IMR-90 (cell line): ENCODE results near the gene TNRC6B. TPM values are rescaled to one million over a fixed set of nuclear protein-coding genes. Genes with fewer than 3 reads are reported as not detected.

Experiments
- ATAC-seq: fragments of 200-7000 bp; cut with Tn5 transposase; 2 replicates; pipeline ENCODE4 v1.9.1; 2020; ENCODE audit warnings: low read depth, mild to moderate bottlenecking, moderate library complexity
- BruUV-seq: library from RNA; stranded (reverse); fragments of 400-500 nt; replicated peaks from 2 replicates; lab custom pipeline; 2021; lab: Mats Ljungman, UMichigan
- CTCF ChIA-PET: fragments of 300-600 bp; formaldehyde crosslinking; extraction: SDS; loops from one replicate; lab custom pipeline; 2021; ENCODE audit warnings: antibody characterized with exemption; lab: Yijun Ruan, JAX
- POLR2A ChIA-PET: fragments of 300-600 bp; sonication (Branson Sonifier 250); formaldehyde crosslinking; loops from one replicate; lab custom pipeline; 2022; ENCODE audit warnings: antibody characterized with exemption; ENCODE audit not compliant: unreplicated experiment; lab: Charles Lee
- DNase-seq: peaks from one replicate; pipeline ENCODE4 v3.0.0; 2013
- H2AFZ ChIP-seq: replicated peaks from 2 replicates; pipeline ENCODE3; 2013; ENCODE audit warnings: low read length, mild to moderate bottlenecking; ENCODE audit not compliant: poor library complexity
- H2AK5ac ChIP-seq: 2 replicates; pipeline ENCODE4 v1.6.1; 2013; ENCODE audit warnings: low read depth, low read length, inconsistent platforms
- H2AK9ac ChIP-seq: replicated peaks from 2 replicates; pipeline ENCODE3; 2013; ENCODE audit warnings: mild to moderate bottlenecking, low read depth, low read length, moderate library complexity; ENCODE audit not compliant: poor library complexity
- H2BK120ac ChIP-seq: 2 replicates; pipeline ENCODE4 v1.6.1; 2013; ENCODE audit warnings: low read depth, low read length, inconsistent platforms
- H2BK15ac ChIP-seq: 3 replicates; pipeline ENCODE4 v1.6.1; 2013; ENCODE audit warnings: low read depth, low read length, inconsistent platforms
- H2BK20ac ChIP-seq: 2 replicates; pipeline ENCODE4 v1.6.1; 2013; ENCODE audit warnings: low read depth, mild to moderate bottlenecking, inconsistent platforms, low read length, moderate library complexity
- H2BK5ac ChIP-seq: 2 replicates; pipeline ENCODE4 v1.6.1; 2013; ENCODE audit warnings: mild to moderate bottlenecking, low read depth, low read length, inconsistent platforms; ENCODE audit not compliant: poor library complexity, severe bottlenecking
- H3K14ac ChIP-seq: replicated peaks from 2 replicates; pipeline ENCODE4 v1.6.1; 2013; ENCODE audit warnings: low read depth, low read length, inconsistent platforms
- H3K18ac ChIP-seq: 2 replicates; pipeline ENCODE4 v1.6.1; 2013; ENCODE audit warnings: low read depth, low read length, control low read depth
- H3K23ac ChIP-seq: 2 replicates; pipeline ENCODE4 v1.6.1; 2013; ENCODE audit warnings: low read depth, low read length, inconsistent platforms
- H3K27ac ChIP-seq: 2 replicates; pipeline ENCODE4 v1.5.1; 2013; ENCODE audit warnings: mild to moderate bottlenecking, control low read depth, low read length; ENCODE audit not compliant: insufficient read depth
- H3K27me3 ChIP-seq: 2 replicates; pipeline ENCODE4 v1.6.1; 2013; ENCODE audit warnings: low read length; ENCODE audit not compliant: control insufficient read depth, insufficient read depth
- H3K36me3 ChIP-seq: 2 replicates; pipeline ENCODE4 v1.6.1; 2013; ENCODE audit warnings: low read length, mixed read lengths; ENCODE audit not compliant: control insufficient read depth, insufficient read depth
- H3K4ac ChIP-seq: 2 replicates; pipeline ENCODE4 v1.6.1; 2013; ENCODE audit warnings: low read depth, low read length, inconsistent platforms
- H3K4me1 ChIP-seq: 2 replicates; pipeline ENCODE4 v1.6.1; 2013; ENCODE audit warnings: low read length, mixed read lengths; ENCODE audit not compliant: control insufficient read depth, insufficient read depth
- H3K4me2 ChIP-seq: 2 replicates; pipeline ENCODE4 v1.6.1; 2013; ENCODE audit warnings: low read depth, mild to moderate bottlenecking, control low read depth, low read length, moderate library complexity
- H3K4me3 ChIP-seq: 2 replicates; pipeline ENCODE4 v1.5.1; 2013; ENCODE audit warnings: low read depth, mild to moderate bottlenecking, control low read depth, low read length, moderate library complexity; ENCODE audit not compliant: insufficient read depth
- H3K56ac ChIP-seq: 2 replicates; pipeline ENCODE4 v1.6.1; 2013; ENCODE audit warnings: low read length, inconsistent platforms; ENCODE audit not compliant: insufficient read depth; ENCODE audit errors: extremely low read depth
- H3K79me1 ChIP-seq, 2 experiments: 2 replicates each; pipeline ENCODE4 v1.6.1; 2013; ENCODE audit warnings: low read length in 2 of 2, inconsistent platforms in 1 of 2, low read depth in 1 of 2
- H3K9ac ChIP-seq: 2 replicates; pipeline ENCODE4 v1.6.1; 2013; ENCODE audit warnings: low read depth, low read length, control low read depth
- H3K9me1 ChIP-seq: 2 replicates; pipeline ENCODE4 v1.6.1; 2013; ENCODE audit warnings: low read length, inconsistent platforms; ENCODE audit not compliant: insufficient read depth
- H3K9me3 ChIP-seq: 2 replicates; pipeline ENCODE4 v1.6.1; 2013; ENCODE audit warnings: low read length; ENCODE audit not compliant: control insufficient read depth, insufficient read depth
- H4K20me1 ChIP-seq: 2 replicates; pipeline ENCODE4 v1.6.1; 2013; ENCODE audit warnings: low read length, inconsistent platforms; ENCODE audit not compliant: insufficient read depth
- H4K5ac ChIP-seq: 2 replicates; pipeline ENCODE4 v1.6.1; 2013; ENCODE audit warnings: mild to moderate bottlenecking, low read depth, low read length, control low read depth
- H4K8ac ChIP-seq, 2 experiments: 2 replicates each; pipeline ENCODE4 v1.6.1; 2013; ENCODE audit warnings: low read depth in 2 of 2, low read length in 2 of 2, control low read depth in 1 of 2, inconsistent platforms in 1 of 2
- H4K91ac ChIP-seq: 2 replicates; pipeline ENCODE4 v1.6.1; 2013; ENCODE audit warnings: low read depth, low read length, inconsistent platforms; ENCODE audit not compliant: insufficient read depth
- BHLHE40 ChIP-seq: fragments of 150-350 bp; IDR thresholded peaks from 2 replicates; pipeline ENCODE4 v1.6.1; 2016; ENCODE audit warnings: mild to moderate bottlenecking, low read depth, low read length
- CEBPB ChIP-seq: IDR thresholded peaks from 2 replicates; pipeline ENCODE4 v1.6.1; 2012; ENCODE audit warnings: low read depth, low read length, improper control_type of control experiment
- CHD1 ChIP-seq: IDR thresholded peaks from 2 replicates; pipeline ENCODE4 v1.6.1; 2012; ENCODE audit warnings: low read depth, low read length, improper control_type of control experiment
- FOS ChIP-seq: fragments of 150-350 bp; IDR thresholded peaks from 2 replicates; pipeline ENCODE4 v1.6.1; 2016; ENCODE audit warnings: low read depth, low read length
- MAZ ChIP-seq: IDR thresholded peaks from 2 replicates; pipeline ENCODE4 v1.6.1; 2012; ENCODE audit warnings: low read depth, mild to moderate bottlenecking, low read length, improper control_type of control experiment, moderate library complexity, borderline replicate concordance
- MXI1 ChIP-seq: IDR thresholded peaks from 2 replicates; pipeline ENCODE4 v1.6.1; 2012; ENCODE audit warnings: low read depth, mild to moderate bottlenecking, low read length, moderate library complexity, borderline replicate concordance
- POLR2A ChIP-seq: IDR thresholded peaks from 2 replicates; pipeline ENCODE4 v1.6.1; 2012; ENCODE audit warnings: mild to moderate bottlenecking, low read depth, low read length
- RAD21 ChIP-seq: IDR thresholded peaks from 2 replicates; pipeline ENCODE4 v1.6.1; 2012; ENCODE audit warnings: low read length, improper control_type of control experiment
- RCOR1 ChIP-seq: IDR thresholded peaks from 2 replicates; pipeline ENCODE4 v1.6.1; 2012; ENCODE audit warnings: mild to moderate bottlenecking, low read length, improper control_type of control experiment; ENCODE audit not compliant: insufficient replicate concordance
- RFX5 ChIP-seq: IDR thresholded peaks from 2 replicates; pipeline ENCODE4 v1.8.0; 2012; ENCODE audit warnings: low read depth, mild to moderate bottlenecking, low read length, moderate library complexity
- SMC3 ChIP-seq: fragments of 150-350 bp; IDR thresholded peaks from 2 replicates; pipeline ENCODE4 v1.6.1; 2016; ENCODE audit warnings: low read depth, mild to moderate bottlenecking, antibody characterized with exemption, low read length, moderate library complexity
- WGBS, 2 experiments: methylation state at CpG; one replicate each; pipeline versions ENCODE4 v1.1.5 to v1.1.7; 2013; ENCODE audit warnings: missing lambda C conversion rate in 2 of 2; ENCODE audit not compliant: insufficient read length in 1 of 2; ENCODE audit errors: extremely low coverage in 2 of 2; 5-methylcytosine and 5-hydroxymethylcytosine counted together
- dilution Hi-C: fragments of 300-500 bp; cut with HindIII; formaldehyde crosslinking; loops from one replicate; pipeline ENCODE4 v1.14.3; 2018; ENCODE audit warnings: low sequenced_read_pairs; ENCODE audit not compliant: unreplicated experiment
- in situ Hi-C: fragments of 300-500 bp; cut with MboI; formaldehyde crosslinking; loops from 3 replicates; pipeline ENCODE4 v1.14.3; 2019; ENCODE audit warnings: low sequenced_read_pairs, inconsistent platforms, mixed read lengths
- intact Hi-C: fragments of 100-400 bp; cut with micrococcal nuclease; formaldehyde crosslinking; loops from 2 replicates; pipeline ENCODE4 v1.10.0; 2022
- polyA plus RNA-seq, 3 experiments: library from polyadenylated mRNA; depleted of rRNA; stranded (reverse); fragments of >200 nt; gene quantifications; 2 replicates each; pipeline ENCODE4 v1.2.3, GENCODE V29; 2012; ENCODE audit warnings: low replicate concordance in 1 of 3
- total RNA-seq: library from RNA; depleted of rRNA; stranded (reverse); fragments of >200 nt; gene quantifications from 2 replicates; pipeline ENCODE4 v1.2.3, GENCODE V29; 2012
- TF ChIP-seq, protein P1 (sequence below): fragments of 150-350 bp; IDR thresholded peaks from 2 replicates; pipeline ENCODE4 v1.6.1; 2017; ENCODE audit warnings: mild to moderate bottlenecking, antibody characterized with exemption, low read length, low read depth

Gene TNRC6B
- total and polyA plus RNA-seq, 2 of the 4 experiments (the other 2 are of a cell fraction), result 3.9 to 17.0 TPM

DNA sequence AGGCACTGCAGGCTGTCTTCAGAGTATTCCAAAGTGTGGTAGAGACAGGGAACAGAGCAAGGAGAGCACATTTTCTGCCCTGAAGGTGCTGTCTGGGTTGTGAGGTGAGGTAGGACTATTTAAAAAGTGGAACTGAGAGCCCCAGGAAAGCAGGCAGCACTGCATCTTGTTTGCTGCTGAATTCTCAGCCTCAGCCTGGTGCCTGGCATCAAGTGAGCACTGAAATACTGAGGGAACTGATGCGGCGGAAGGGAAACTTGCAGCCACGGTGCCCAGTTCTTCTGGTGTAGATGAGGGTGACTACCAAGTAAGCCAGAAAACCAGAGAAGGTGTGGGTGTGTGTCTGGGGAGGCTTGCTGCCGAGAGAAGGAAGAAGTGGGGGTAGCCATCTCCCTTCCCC is 59.5 kb downstream of the TNRC6B start:
- BruUV-seq, result no TSS peak

More for the DNA sequence above, 59.5 kb downstream of the TNRC6B start:
- Histone ChIP-seq H2BK15ac (no peak overlapping the region), H3K23ac (no peak overlapping the region), H4K5ac (no peak overlapping the region), H4K8ac (no peak overlapping the region), H2BK20ac (no peak overlapping the region), H3K79me1 (peaks cover 60 to 84% of the 10 kb centered on the region in 2 experiments), H3K9me1 (peaks cover 37% of the 10 kb centered on the region), H4K20me1 (peaks cover 50% of the 10 kb centered on the region), H2AK5ac (0 out of 2 replicates have a peak overlapping the region, but pooled peaks have one; percentile 21), H2BK120ac (no peak overlapping the region), H3K9me3 (no peaks in the 10 kb centered on the region), H3K4me1 (peaks cover 14% of the 10 kb centered on the region), H2AK9ac (no peak overlapping the region), H3K18ac (no peak overlapping the region), H4K91ac (no peak overlapping the region), H2BK5ac (no peak overlapping the region), H2AFZ (no peak overlapping the region), H3K4me3 (no peak overlapping the region), H3K4ac (no peak overlapping the region), H3K56ac (no peak overlapping the region), H3K27ac (no peak overlapping the region), H3K4me2 (no peak overlapping the region), H3K9ac (no peak overlapping the region), H3K27me3 (no peaks in the 10 kb centered on the region), H3K14ac (no peak overlapping the region), H3K36me3 (peaks cover 5% of the 10 kb centered on the region)
- WGBS, 2 experiments, result no CpG with 5 or more reads among the region's 4 CpGs
- ChIA-PET CTCF (no interaction called here), POLR2A (no interaction called here)
- in situ Hi-C loops, result no loop called here
- ATAC-seq, result no peak
- intact Hi-C loops, result no loop called here
- dilution Hi-C loops, result no loop called here
- no peak for DNase-seq
- TF ChIP-seq, protein P1, sequence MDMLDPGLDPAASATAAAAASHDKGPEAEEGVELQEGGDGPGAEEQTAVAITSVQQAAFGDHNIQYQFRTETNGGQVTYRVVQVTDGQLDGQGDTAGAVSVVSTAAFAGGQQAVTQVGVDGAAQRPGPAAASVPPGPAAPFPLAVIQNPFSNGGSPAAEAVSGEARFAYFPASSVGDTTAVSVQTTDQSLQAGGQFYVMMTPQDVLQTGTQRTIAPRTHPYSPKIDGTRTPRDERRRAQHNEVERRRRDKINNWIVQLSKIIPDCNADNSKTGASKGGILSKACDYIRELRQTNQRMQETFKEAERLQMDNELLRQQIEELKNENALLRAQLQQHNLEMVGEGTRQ, result no peak
- TF ChIP-seq FOS (no peak), BHLHE40 (no peak), SMC3 (no peak), CHD1 (no peak), RFX5 (no peak), POLR2A (no peak), RAD21 (no peak), MXI1 (no peak), CEBPB (no peak), MAZ (no peak), RCOR1 (no peak)
